K562 (cell line): Measurements from ENCODE around the gene ATCAY. TPM values are rescaled to one million over a fixed set of nuclear protein-coding genes. Genes with fewer than 3 reads are reported as not detected.

ENCODE experiments used
- ATAC-seq: fragments of 200-7000 bp; cut with Tn5 transposase; 3 replicates; pipeline ENCODE4 v1.9.1; 2020; ENCODE audit warnings: moderate library complexity
- BruUV-seq: library from RNA; stranded (reverse); fragments of 400-500 nt; replicated peaks from 2 replicates; lab custom pipeline; 2021; lab: Mats Ljungman, UMichigan
- CTCF ChIA-PET: fragments of 300-600 bp; formaldehyde crosslinking; extraction: SDS; loops from one replicate; lab custom pipeline; 2021; ENCODE audit warnings: low intra/inter-chr PET ratio; lab: Yijun Ruan, JAX
- POLR2A ChIA-PET: fragments of 300-600, 350-650 bp; sonication (Branson Sonifier 250); formaldehyde crosslinking; extraction: SDS; loops from one replicate; lab custom pipeline; 2021; ENCODE audit warnings: antibody characterized with exemption, inconsistent platforms; lab: Yijun Ruan, JAX
- DNase-seq, 4 experiments: peaks; one replicate each; pipeline versions ENCODE4 v3.0.0 to v3.0.0-alpha.2; 2011 to 2018; ENCODE audit warnings: low spot score in 3 of 4, mixed read lengths in 3 of 4; ENCODE audit errors: extremely low read depth in 1 of 4
- FAIRE-seq: peaks from 2 replicates; lab custom pipeline; 2011; peaks lifted over from hg19 to GRCh38; lab: Jason Lieb, UNC
- H2AFZ ChIP-seq: 2 replicates; pipeline ENCODE4 v1.6.0; 2011; ENCODE audit warnings: low read depth, low read length, control low read depth, inconsistent platforms
- H3K27ac ChIP-seq: fragments of 200-600 bp; 3 replicates; pipeline ENCODE4 v1.8.0; 2011; ENCODE audit warnings: low read depth, mild to moderate bottlenecking, control low read depth, inconsistent platforms, low read length, moderate library complexity, mixed read lengths; ENCODE audit errors: extremely low read depth
- H3K27me3 ChIP-seq, 2 experiments: fragments of 300-600 bp in 1 of 2; 2 replicates in 1 of 2; 3 replicates in 1 of 2; pipeline versions ENCODE4 v1.6.0 to v1.8.0; 2011; ENCODE audit warnings: inconsistent platforms in 2 of 2, low read length in 2 of 2, mild to moderate bottlenecking in 1 of 2, mixed read lengths in 1 of 2, moderate library complexity in 1 of 2; ENCODE audit not compliant: control insufficient read depth in 2 of 2, insufficient read depth in 2 of 2
- H3K36me3 ChIP-seq: fragments of 300-600 bp; 3 replicates; pipeline ENCODE4 v1.8.0; 2011; ENCODE audit warnings: mild to moderate bottlenecking, low read length, inconsistent platforms; ENCODE audit not compliant: control insufficient read depth, insufficient read depth
- H3K4me1 ChIP-seq, 2 experiments: fragments of 200-600 bp in 1 of 2; replicated peaks in 1 of 2; 2 replicates in 1 of 2; 3 replicates in 1 of 2; pipeline versions ENCODE4 v1.5.1 to v1.8.0; 2011; ENCODE audit warnings: inconsistent platforms in 2 of 2, low read length in 2 of 2, mild to moderate bottlenecking in 1 of 2, mixed read lengths in 1 of 2, moderate library complexity in 1 of 2; ENCODE audit not compliant: control insufficient read depth in 2 of 2, insufficient read depth in 2 of 2
- H3K4me2 ChIP-seq: 2 replicates; pipeline ENCODE4 v1.6.1; 2011; ENCODE audit warnings: low read length, control low read depth, inconsistent platforms, mixed read lengths; ENCODE audit not compliant: insufficient read depth
- H3K4me3 ChIP-seq: fragments of 200-600 bp; sonication (generic), shearing (Covaris generic); 2 replicates; pipeline ENCODE4 v1.5.1; 2016; ENCODE audit warnings: control low read depth, inconsistent platforms
- H3K79me2 ChIP-seq: fragments of 200-600 bp; 3 replicates; pipeline ENCODE4 v1.8.0; 2011; ENCODE audit warnings: low read length, inconsistent platforms; ENCODE audit not compliant: control insufficient read depth, insufficient read depth
- H3K9ac ChIP-seq, 2 experiments: 2 replicates each; pipeline versions ENCODE4 v1.6.0 to v1.6.1; 2011; ENCODE audit warnings: low read depth in 2 of 2, low read length in 2 of 2, control low read depth in 1 of 2, inconsistent platforms in 1 of 2, mild to moderate bottlenecking in 1 of 2, mixed read lengths in 1 of 2; ENCODE audit not compliant: insufficient read depth in 1 of 2
- H3K9me1 ChIP-seq: one replicate; pipeline ENCODE4 v1.6.0; 2011; ENCODE audit warnings: inconsistent platforms, mild to moderate bottlenecking, low read length, moderate library complexity; ENCODE audit not compliant: control insufficient read depth, insufficient read depth
- H3K9me3 ChIP-seq: replicated peaks from 2 replicates; pipeline ENCODE4 v1.5.1; 2011; ENCODE audit warnings: low read depth, low read length, inconsistent platforms; ENCODE audit not compliant: control insufficient read depth, insufficient read depth
- H4K20me1 ChIP-seq: replicated peaks from 2 replicates; pipeline ENCODE4 v1.6.1; 2011; ENCODE audit warnings: low read length, inconsistent platforms, mixed read lengths; ENCODE audit not compliant: control insufficient read depth, insufficient read depth
- MAFG ChIP-seq: fragments of 450-650 bp; conservative IDR thresholded peaks from 2 replicates; pipeline ENCODE4 v1.6.1; 2016; ENCODE audit warnings: missing genetic modification characterization, missing compliant biosample characterization
- NEUROD1 ChIP-seq: fragments of 150-350 bp; IDR thresholded peaks from 2 replicates; pipeline ENCODE4 v1.6.1; 2014; ENCODE audit warnings: borderline replicate concordance, low read length, low read depth; ENCODE audit not compliant: partially characterized antibody
- POLR2A ChIP-seq: fragments of 450-650 bp; conservative IDR thresholded peaks from 2 replicates; pipeline ENCODE4 v1.6.1; 2016
- POLR2AphosphoS2 ChIP-seq: IDR thresholded peaks from 2 replicates; pipeline ENCODE4 v1.6.1; 2012; ENCODE audit warnings: low read length, improper control_type of control experiment
- PTTG1 ChIP-seq: fragments of 450-650 bp; IDR thresholded peaks from 2 replicates; pipeline ENCODE4 v1.6.1; 2016; ENCODE audit warnings: low read depth, mild to moderate bottlenecking, missing genetic modification characterization, missing compliant biosample characterization
- TAF7 ChIP-seq: fragments of 450-650 bp; IDR thresholded peaks from 2 replicates; pipeline ENCODE4 v1.6.1; 2016; ENCODE audit warnings: missing genetic modification characterization, missing compliant biosample characterization
- TEAD4 ChIP-seq, 2 experiments: sonication (generic) in 1 of 2; formaldehyde crosslinking in 1 of 2; IDR thresholded peaks; 2 replicates each; pipeline versions ENCODE4 v1.6.1 to v1.8.0; 2012 to 2022; ENCODE audit warnings: borderline replicate concordance in 1 of 2, inconsistent platforms in 1 of 2, low read length in 1 of 2, mild to moderate bottlenecking in 1 of 2, missing genetic modification reagents in 1 of 2
- ZFX ChIP-seq: sonication (generic); formaldehyde crosslinking; IDR thresholded peaks from 2 replicates; pipeline ENCODE4 v1.8.0; 2022; ENCODE audit warnings: mild to moderate bottlenecking, missing genetic modification reagents, moderate library complexity
- WGBS: fragments of 100-300 bp; shearing (Covaris generic); methylation state at CpG from one replicate; pipeline ENCODE4 v1.1.6; 2016; ENCODE audit warnings: low coverage, mixed read lengths; ENCODE audit not compliant: insufficient coverage; ENCODE audit errors: missing lambda C conversion rate; 5-methylcytosine and 5-hydroxymethylcytosine counted together
- in situ Hi-C: fragments of 300-500 bp; cut with MboI; formaldehyde crosslinking; loops from 4 replicates; pipeline ENCODE4 v1.15.0; 2018; ENCODE audit warnings: inconsistent platforms, mixed read lengths
- intact Hi-C: fragments of 100-400 bp; cut with micrococcal nuclease; formaldehyde crosslinking; loops from 2 replicates; pipeline ENCODE4 v1.14.2; 2022
- polyA plus RNA-seq, 8 experiments: library from polyadenylated mRNA; depleted of rRNA in 4 of 8; stranded (reverse) in 5 of 8; unstranded in 3 of 8; fragments of >200 nt; fragmentation: Nextera tagmentation in 2 of 8; fragmentation: Illumina TruSeq in 1 of 8; extraction: Ambion mirVana in 2 of 8; extraction: Trizol in 1 of 8; gene quantifications; 2 replicates each; pipeline versions ENCODE4 v1.2.1 to v1.2.3, GENCODE V29; 2011 to 2014; ENCODE audit warnings: inconsistent platforms in 1 of 8, missing spikeins in 1 of 8
- total RNA-seq, 7 experiments: library from RNA; depleted of rRNA in 6 of 7; stranded (reverse); fragments of >200 nt in 6 of 7; fragmentation: Illumina TruSeq in 2 of 7; extraction: Trizol in 2 of 7; gene quantifications; 2 replicates each; pipeline versions ENCODE4 v1.2.1 to v1.2.3, GENCODE V29; 2011 to 2021; ENCODE audit warnings: low replicate concordance in 1 of 7
- TF ChIP-seq, protein P1 (sequence below): sonication (generic); formaldehyde crosslinking; IDR thresholded peaks from 2 replicates; pipeline ENCODE4 v1.8.0; 2022; ENCODE audit warnings: mild to moderate bottlenecking, low read depth, missing genetic modification reagents
- TF ChIP-seq, protein P2 (sequence below): sonication (generic); formaldehyde crosslinking; IDR thresholded peaks from 2 replicates; pipeline ENCODE4 v1.9.0; 2022; ENCODE audit warnings: mild to moderate bottlenecking, missing genetic modification reagents

The ATCAY gene
- total and polyA plus RNA-seq, 9 of the 15 experiments (the other 6 are each of a cell fraction or from before 2014, with no cell fraction given), result not detected

DNA sequence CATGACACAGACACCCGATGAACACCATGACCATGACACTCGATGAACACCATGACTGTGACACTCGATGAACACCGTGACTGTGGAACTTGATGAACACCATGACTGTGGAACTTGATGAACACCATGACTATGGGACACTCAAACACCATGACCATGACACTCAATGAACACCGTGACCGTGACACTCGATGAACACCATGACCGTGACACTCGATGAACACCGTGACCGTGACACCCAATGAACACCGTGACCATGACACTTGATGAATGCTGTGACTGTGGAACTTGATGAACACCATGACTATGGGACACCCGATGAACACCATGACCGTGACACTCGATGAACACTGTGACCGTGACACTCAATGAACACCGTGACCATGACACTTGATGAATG, 43.2 kb upstream of the ATCAY start:
- CTCF ChIA-PET, result no interaction called here
- no peak overlapping the region for H3K4me2 ChIP-seq
- H3K36me3 ChIP-seq, result no peaks in the 10 kb centered on the region
- FAIRE-seq, result peak; percentile 44
- H3K9ac ChIP-seq, result no peak overlapping the region
- no peak for TF ChIP-seq PTTG1 (tag)
- no peak for TF ChIP-seq TEAD4 (IDR thresholded peaks at IDR 0.05; ENCODE audit: low read length)
- TF ChIP-seq TEAD4 (CRISPR knock-in tag; IDR thresholded peaks at IDR 0.05; ENCODE audit: borderline replicate concordance), result no peak
- TF ChIP-seq POLR2A, result no peak
- no peak for TF ChIP-seq POLR2AphosphoS2
- TF ChIP-seq ZFX, result no peak
- TF ChIP-seq TAF7 (tag), result no peak
- TF ChIP-seq NEUROD1, result no peak
- whole genome bisulfite sequencing, result 53% methylated on average over 17 of the region's 17 CpGs
- POLR2A ChIA-PET, result no interaction called here
- H3K27ac ChIP-seq, result no peak overlapping the region
- intact Hi-C loops (no loop called here), in situ Hi-C loops (no loop called here)
- no TSS peak for BruUV-seq
- no peaks in the 10 kb centered on the region for H3K9me1 ChIP-seq
- no peaks in the 10 kb centered on the region for H4K20me1 ChIP-seq
- no peak overlapping the region for H2AFZ ChIP-seq
- peaks cover 0 to 22% of the 10 kb centered on the region in 2 experiments; a peak in 3 of 5 replicates for H3K27me3 ChIP-seq
- H3K79me2 ChIP-seq, result no peaks in the 10 kb centered on the region
- H3K4me3 ChIP-seq, result no peak overlapping the region
- H3K4me1 ChIP-seq, result peaks cover 0 to 17% of the 10 kb centered on the region in 2 experiments; a peak in 2 of 5 replicates
- DNase-seq, result no peak
- ATAC-seq, result no peak
- H3K9me3 ChIP-seq, result peaks cover 12% of the 10 kb centered on the region

DNA sequence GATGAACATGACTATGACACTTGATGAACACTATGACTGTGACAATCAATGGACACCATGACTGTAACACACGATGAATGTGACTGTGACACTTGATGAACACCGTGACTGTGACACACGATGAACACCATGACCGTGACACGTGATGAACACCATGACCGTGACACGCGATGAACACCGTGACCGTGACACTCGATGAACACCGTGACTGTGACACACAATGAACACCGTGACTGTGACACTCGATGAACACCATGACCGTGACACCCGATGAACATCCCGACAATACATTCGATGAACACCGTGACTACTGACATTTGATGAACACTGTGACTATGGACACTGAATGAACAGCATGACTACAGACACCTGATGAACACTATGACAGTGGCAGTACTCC, 42.6 kb upstream of the ATCAY start:
- ATAC-seq, result no peak
- H3K9ac ChIP-seq, result no peak overlapping the region
- no peaks in the 10 kb centered on the region for H3K36me3 ChIP-seq
- in situ Hi-C loops, result no loop called here
- H3K9me3 ChIP-seq, result peaks cover 12% of the 10 kb centered on the region
- WGBS, result 69% methylated on average over 19 of the region's 19 CpGs
- intact Hi-C loops, result no loop called here
- no peak for DNase-seq
- H4K20me1 ChIP-seq, result no peaks in the 10 kb centered on the region
- H3K79me2 ChIP-seq, result no peaks in the 10 kb centered on the region
- H3K4me3 ChIP-seq, result no peak overlapping the region
- H3K27ac ChIP-seq, result no peak overlapping the region
- H3K27me3 ChIP-seq, result peaks cover 0 to 22% of the 10 kb centered on the region in 2 experiments; a peak in 3 of 5 replicates
- no peak overlapping the region for H2AFZ ChIP-seq
- H3K4me2 ChIP-seq, result no peak overlapping the region
- H3K9me1 ChIP-seq, result no peaks in the 10 kb centered on the region
- TF ChIP-seq, protein P1, sequence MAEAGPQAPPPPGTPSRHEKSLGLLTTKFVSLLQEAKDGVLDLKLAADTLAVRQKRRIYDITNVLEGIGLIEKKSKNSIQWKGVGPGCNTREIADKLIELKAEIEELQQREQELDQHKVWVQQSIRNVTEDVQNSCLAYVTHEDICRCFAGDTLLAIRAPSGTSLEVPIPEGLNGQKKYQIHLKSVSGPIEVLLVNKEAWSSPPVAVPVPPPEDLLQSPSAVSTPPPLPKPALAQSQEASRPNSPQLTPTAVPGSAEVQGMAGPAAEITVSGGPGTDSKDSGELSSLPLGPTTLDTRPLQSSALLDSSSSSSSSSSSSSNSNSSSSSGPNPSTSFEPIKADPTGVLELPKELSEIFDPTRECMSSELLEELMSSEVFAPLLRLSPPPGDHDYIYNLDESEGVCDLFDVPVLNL (CRISPR knock-in tag), result 0 out of 2 replicates have a peak, but pooled peaks have one; percentile 45
- TF ChIP-seq, protein P2, sequence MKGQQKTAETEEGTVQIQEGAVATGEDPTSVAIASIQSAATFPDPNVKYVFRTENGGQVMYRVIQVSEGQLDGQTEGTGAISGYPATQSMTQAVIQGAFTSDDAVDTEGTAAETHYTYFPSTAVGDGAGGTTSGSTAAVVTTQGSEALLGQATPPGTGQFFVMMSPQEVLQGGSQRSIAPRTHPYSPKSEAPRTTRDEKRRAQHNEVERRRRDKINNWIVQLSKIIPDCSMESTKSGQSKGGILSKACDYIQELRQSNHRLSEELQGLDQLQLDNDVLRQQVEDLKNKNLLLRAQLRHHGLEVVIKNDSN (CRISPR knock-in tag), result peak; percentile 24; the same call in 1 of the 2 replicates
- TF ChIP-seq MAFG (tag), result no peak
- FAIRE-seq, result no peak
- BruUV-seq, result no TSS peak
- ChIA-PET CTCF (no interaction called here), POLR2A (no interaction called here)
- H3K4me1 ChIP-seq, result peaks cover 4 to 22% of the 10 kb centered on the region in 2 experiments
